IMR-90 (cell line): ENCODE data around the gene ANO10.

Experiments
- CTCF ChIP-seq: conservative IDR thresholded peaks from 2 replicates; pipeline ENCODE4 v1.5.1; 2012; ENCODE audit warnings: mild to moderate bottlenecking, low read depth, low read length, improper control_type of control experiment
- POLR2A ChIP-seq: IDR thresholded peaks from 2 replicates; pipeline ENCODE4 v1.6.1; 2012; ENCODE audit warnings: mild to moderate bottlenecking, low read depth, low read length
- RAD21 ChIP-seq: IDR thresholded peaks from 2 replicates; pipeline ENCODE4 v1.6.1; 2012; ENCODE audit warnings: low read length, improper control_type of control experiment
- RCOR1 ChIP-seq: IDR thresholded peaks from 2 replicates; pipeline ENCODE4 v1.6.1; 2012; ENCODE audit warnings: mild to moderate bottlenecking, low read length, improper control_type of control experiment; ENCODE audit not compliant: insufficient replicate concordance

- no peak for TF ChIP-seq CTCF
- no peak for TF ChIP-seq RCOR1
- TF ChIP-seq POLR2A: no peak
- TF ChIP-seq RAD21: no peak
Measured at GRCh38 chr3:43523454-43524053, 98.3 kb downstream of the ANO10 start.
